CD4-positive, alpha-beta T cell treated with Interleukin-4 for 1 hour (primary cell): ENCODE data around the gene HMGN3.

Source experiments
- DNase-seq, 2 donors: peaks; one replicate each; pipeline ENCODE4 v3.0.0-alpha.2; 2020 to 2022

The HMGN3 gene

DNA sequence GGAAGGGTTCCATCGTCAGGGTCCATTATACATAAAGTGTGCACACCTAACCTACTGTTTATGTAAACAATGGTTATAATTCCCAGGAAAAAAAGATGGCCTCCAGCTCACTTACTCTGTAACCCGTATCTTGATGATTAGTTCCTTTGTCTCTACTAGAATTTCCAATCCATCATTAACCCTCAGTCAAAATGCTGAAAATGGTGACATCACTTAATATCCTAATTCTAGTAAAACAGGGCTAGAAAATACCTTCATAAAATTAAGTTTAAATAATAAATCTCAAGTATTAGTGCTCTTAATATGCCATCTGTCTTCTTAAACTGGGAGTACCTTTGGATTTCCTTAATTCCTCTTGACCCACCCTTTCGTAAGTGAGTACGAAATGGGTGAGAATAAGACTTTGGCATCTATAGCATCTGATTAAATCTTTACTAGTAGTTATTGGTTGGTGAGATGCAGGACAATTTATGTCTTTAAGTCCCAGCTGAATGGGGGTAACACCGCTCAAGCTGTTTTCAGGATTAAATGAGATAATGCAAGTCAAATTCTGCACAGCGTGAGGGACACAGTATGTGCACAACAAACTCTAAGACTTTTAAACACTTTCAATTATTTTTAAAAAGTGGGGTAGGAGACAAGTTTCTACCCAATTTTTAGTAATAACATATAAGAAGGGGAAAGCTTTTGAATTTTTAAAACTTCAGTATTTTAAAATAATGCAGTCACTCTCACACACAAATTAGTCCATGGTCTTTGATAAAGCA is 1.6 kb downstream of the HMGN3 start:
- DNase-seq: no peak

DNA sequence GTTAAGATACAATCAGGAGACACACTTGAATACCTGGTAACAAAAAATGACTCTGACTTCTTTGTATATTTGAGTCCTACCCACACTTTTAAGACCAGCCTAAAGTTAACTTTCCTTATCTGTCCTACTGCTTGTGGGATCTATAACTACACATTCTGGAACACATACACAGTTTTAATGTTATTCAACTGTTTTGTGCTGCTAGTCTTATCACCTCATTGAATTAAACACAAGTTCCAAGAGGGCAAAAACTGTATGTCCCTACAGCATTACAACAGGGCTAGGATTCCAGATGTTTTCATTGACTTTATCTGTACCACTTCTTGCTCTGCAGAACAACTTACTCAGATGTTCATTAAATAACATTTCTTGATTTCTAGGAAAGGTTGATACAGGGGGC is 2.8 kb downstream of the HMGN3 start:
- no peak for DNase-seq

DNA sequence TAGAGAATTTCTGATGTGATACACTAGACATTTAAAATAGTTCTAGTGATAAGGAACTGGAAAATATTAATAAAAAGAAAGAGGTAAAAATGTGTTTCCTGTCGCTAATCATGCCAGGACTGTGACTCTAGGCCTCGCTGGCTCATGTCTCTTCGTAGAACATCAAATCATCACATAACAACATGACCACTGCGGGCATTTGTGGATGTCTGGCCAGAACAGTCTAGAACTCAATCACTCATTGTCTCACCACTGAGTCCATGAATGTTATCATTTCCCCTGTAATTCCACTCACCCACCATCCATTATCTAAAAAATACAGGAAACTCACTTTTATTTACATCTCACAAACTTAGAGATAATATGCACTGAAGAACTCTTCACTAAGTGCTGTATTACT is 3.4 kb downstream of the HMGN3 start:
- no peak for DNase-seq

DNA sequence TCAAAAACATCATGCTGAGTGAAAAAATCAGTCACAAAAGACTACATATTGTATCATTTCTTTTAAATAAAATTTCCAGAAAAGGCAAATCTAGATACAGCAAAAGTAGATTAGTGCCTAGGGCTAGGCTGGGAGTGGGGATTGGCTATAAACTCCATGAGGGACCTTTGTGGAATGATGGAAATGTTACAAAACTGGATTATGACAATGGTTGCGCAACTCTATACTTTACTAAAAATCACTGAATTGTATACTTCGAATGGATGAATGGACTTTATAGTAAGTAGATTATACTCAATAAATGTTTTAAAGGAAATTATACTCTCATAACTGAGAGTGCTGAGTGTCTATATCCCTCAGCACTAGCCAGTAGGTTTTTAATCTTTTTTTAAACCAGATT is 4.3 kb downstream of the HMGN3 start:
- DNase-seq: no peak

DNA sequence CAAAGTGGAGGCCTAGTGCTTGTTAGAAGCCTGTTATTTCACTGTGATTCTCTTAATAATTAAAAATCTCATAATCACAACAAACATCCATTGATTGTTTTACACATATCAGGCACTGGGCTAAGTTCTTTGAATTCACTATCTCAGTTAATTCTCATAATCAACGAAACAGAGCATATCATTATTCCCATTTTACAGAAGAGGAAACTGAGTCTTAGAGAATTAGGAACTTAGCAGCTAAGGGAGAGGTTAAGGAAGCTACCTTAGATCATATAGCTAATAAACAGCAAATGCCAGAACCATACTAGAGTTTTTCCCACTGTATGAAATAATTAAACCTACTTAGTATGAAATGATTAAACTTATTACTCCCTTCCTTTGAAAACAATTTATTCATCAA is 7.0 kb downstream of the HMGN3 start:
- DNase-seq: no peak

DNA sequence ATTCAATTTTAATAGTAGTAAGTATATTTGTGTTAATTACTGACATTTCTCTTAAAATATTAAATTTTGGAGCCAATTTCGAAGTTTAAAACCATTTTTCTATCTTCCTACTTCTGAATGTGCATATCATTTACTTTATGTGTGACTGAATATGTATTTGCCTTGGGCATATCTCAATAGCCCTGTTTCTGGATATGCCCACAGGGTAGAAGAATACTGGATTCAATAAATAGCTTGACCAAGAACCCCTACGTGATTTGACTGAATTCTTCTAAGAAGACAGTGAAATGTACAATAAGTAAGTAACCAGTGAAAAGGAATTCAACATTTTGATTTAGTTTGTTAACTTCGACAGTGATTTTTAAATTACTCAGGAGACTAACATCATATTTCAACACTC is 7.8 kb downstream of the HMGN3 start:
- no peak for DNase-seq

DNA sequence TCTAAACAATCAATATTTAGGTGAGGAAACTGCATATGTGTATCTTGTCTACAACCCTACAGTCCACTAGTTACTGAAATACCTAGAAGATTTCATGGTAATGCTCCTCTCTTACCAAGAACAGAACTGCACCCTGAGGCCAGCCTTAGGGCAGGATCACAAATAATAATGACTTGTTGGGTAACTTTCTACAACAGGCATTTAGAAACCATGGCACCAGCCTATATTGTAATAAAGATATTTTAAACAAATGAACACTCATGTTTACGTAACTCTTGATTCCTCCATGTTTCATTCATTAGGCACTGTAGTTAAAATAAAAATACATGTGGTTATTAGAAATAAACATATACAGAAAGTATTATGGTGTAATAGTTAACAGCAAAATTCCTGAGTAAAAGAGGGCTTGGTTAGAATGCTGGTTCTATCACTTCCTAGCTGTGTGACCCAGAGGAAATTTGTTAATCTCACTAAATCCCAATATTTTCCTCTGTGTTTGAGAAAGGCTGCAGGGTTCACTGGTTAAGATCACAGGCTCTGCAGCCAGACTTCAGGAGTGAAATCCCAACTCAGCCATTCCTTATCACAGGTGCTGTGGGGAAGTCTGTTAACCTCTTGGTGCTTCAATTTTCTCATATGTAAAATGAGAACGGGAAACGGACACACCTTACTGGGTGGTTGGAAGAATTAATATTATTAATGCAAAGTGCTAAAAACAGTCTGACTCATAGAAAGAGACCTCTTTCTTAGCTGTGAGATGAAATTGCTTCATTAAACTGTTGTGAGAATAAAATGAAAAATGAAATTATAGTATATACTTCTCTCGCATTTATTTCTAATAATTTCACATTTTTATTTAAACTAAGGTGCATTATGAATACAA is 8.5 kb downstream of the HMGN3 start:
- no peak for DNase-seq

DNA sequence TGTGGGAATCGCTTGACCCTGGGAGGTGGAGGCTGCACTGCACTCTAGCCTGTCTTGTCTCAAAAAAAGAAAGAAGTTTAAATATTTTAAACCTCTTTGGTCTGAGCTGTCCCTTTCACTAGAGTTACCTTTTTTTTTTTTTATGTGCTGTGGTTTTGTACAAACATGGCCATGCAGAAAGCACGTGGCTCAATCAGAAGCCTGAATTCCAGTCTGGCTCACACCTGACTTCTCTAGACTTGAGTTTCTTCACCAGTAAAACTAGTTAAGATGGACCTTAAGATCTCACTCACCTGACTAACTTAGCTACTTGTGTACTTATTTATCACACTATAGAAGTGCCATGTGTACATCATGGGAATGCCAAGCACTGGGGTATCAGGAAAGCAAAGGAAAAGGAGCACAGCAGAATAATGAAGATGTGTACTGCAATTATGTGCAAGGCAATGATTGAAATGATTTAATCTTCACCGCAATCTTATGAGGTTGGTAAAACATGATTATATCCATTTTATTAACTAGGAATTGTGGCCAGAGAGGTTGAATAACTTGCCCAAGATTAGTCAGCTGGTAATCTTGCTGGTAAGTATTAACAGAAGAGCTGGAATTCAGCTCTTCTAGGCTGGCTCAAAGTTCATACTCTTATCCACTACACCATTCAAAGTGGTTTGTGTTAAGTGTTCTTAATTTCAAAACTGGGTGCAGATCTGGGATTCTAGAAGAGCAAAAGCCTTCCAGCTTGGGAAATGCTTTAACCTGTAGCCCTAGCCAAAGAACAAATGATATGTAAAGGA is 10.7 kb downstream of the HMGN3 start:
- DNase-seq: no peak

DNA sequence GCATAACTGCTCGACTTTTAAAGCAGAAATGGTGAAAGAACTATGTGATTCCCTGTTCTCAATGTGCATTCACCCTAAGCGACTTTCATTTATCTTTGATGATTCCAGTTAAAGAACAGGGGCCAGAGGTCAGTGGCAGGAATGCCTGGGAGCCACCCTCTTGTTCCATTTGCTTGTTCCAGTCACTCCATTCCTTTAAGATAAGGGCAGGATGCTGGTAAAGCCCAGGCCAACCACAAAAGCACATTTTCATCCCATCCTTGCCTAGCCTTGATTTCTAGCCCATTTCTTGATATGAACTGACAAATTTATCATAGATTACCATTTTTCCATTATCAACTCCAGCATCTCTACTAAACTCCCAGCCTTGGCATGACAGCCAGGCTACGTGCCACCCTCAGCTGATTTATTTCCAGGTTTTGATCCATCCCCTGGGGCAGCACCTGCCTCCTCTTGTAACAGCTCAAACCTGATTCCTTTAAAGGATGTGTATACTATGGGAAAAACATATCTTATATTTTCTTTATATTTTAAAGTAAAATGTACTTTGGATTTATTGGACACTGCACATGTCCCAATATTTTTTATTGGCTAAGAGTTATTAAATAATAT is 19.2 kb downstream of the HMGN3 start:
- no peak for DNase-seq

DNA sequence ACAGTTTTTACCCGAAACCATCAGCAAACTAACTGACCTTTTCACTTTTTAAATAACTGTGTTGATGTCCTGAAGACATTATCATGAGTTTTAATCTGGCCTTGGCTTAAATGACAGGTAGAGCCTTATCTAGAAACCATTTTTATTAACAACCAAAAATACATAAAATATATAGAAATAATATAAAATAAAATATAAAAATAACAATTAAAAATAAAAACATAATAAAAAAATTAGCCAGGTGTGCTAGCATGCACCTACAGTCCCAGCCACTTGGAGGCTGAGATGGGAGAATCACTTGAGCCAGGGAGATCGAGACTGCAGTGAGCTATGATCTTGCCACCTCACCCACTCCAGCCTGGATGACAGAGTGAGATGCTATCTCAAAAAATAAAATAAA is 21.6 kb downstream of the HMGN3 start:
- DNase-seq: no peak

DNA sequence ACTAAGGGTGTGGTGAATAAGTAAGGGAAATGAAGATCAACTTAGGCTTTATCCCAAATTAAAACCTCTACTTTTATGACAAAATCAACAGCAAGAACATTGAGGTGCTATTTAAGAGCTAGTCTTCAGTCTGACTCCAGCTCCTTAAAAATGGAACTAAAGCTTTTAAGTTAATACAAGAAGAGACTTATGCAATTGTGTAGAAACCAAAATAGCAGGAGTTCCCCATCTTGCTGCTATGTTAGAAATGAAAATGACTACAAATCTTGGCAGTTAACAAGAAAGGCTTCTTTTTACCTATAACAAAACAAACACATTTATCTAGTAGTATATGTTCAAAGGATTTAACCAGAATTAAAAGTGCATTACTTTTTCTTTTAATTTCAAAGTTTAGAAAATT is 25.7 kb downstream of the HMGN3 start:
- DNase-seq: no peak

DNA sequence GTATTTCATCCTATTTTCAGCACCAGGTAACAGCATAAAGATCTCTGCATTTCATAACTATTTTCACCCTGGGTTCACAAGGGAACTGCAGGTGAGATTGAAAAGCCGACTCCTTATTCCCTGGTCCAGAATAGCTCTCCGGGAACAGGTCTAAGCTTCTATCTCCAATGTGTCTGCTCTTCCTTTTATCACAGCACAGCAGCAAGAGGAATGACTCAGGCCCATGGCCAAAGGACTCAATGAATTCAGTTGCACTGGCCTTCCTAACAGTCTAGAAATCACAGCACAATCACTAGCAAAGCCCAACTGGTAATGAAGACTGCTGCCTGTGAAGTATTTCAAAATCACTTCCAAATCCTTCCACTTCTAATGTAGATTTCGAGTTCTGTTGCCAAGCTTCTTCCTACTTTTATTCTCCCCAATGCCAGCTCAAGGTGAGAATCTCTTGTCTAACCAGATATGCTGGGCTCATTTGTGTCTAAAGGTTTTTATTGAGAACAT is 30.7 kb downstream of the HMGN3 start:
- no peak for DNase-seq

DNA sequence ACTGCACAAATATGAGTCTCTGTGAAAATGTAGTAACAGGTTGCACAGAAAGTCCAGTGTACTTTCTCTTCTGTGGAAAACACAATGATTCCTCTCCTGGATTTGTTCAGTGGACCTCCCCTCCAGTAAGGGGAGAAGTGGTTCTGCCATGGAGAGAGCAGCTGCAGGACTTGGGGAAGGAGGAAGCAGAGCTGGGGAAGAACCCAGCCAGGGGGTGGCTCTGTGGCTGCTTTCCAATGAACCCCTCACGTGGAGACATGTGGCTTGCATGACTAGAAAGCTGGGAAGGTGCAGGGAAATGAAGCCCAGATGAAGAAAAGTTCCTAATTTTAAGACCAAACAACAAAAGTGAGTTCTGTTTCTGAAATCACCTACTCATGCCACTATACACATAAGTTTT is 31.9 kb downstream of the HMGN3 start:
- no peak for DNase-seq

DNA sequence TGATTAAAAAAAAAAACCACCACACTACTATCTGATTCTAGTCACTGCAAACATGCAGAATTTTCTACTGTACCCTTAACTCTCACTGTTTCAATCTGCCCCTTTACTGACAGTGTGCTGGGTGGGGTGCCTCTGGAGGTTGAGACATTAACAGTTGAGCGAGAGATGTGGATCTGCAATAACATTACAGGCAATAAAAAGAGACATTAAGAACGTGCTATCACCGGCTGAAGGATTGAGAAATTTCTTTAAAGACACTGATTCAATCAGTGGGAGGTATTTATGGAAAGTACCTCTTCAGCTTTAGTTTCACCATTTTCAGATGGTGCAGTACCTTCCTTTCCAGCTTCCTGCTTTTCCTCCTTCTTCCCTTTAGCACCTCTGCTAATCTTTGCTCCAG is 32.5 kb downstream of the HMGN3 start:
- no peak for DNase-seq

DNA sequence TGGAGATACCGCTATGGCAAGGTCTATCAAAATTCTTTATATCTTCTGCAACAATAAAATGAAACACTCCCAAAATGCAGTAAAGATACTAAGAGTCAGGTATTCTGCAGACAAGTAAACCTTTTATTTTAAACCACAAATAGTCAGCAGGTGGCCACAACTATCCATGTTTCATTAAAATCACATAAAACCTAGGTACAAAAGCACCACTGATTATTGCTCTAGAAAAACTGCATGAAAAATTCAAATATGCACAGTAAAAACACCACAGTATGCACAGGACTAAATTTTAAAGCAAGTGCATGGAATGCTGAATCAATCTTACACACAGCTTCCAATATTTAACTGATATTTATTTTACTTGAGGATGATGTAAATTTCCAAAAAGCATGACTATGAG is 33.3 kb downstream of the HMGN3 start:
- DNase-seq: no peak

DNA sequence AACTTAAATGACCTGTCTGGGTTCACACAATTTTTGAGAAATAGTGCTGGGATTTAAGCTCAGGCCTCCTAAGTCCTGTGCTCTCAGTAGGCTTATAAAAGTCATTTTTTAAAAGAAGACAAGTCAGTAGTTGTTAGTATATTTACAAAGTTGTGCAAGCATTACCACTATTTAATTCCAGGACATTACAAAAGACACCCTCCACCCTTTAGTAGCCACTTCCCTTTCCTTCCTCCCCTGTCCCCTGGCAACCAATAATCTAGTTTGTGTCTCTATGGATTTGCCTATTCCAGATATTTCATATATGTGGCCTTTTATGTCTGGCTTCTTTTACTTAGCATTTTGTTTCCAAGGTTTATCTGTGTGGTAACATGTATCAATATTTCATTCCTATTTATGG is 37.6 kb downstream of the HMGN3 start:
- DNase-seq: no peak

DNA sequence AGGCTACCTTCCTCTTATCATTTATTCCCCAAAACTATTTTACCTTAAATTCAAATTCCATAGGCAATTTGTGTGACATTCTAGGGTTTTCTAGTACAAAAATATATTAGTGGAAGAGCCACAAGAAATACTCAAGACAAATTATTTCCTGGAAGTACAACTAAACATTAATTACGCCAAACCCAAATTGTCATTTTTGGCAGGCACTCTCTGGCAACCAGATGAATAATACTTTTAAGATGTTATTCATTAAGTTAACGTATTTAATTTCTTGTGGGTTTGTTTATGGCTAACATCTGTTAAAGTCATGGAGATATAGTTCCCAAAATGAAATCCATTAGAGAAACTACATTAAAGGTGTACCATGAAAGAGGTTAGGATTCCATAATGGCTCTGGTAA is 40.5 kb downstream of the HMGN3 start:
- no peak for DNase-seq

DNA sequence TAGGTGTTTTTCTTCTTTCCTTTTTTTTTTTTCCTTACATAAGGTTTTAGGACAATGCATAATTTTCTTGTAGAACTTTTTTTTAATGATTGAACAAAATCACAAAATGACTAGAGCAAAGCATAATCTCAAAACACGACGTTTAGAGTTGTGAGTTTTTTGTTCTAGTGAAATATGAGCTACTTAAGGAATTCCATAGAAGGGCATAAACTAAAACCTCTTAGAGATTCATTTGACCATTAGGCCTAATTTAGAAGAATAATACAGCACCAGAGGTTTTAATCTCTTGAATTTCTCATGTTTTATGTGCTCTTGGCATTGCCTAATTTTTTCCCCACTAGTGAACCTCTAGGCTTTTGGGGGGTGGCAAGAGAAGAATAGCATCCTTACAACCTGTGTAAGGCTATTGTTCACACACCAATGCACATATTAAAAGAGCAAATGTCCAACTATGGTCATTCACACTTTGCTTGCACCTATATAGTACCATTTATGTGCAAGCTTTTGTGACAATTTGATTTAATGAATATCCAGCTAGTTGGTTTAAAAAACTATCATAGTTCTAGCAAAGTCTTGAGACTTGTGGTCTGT is 44.6 kb downstream of the HMGN3 start:
- no peak for DNase-seq

DNA sequence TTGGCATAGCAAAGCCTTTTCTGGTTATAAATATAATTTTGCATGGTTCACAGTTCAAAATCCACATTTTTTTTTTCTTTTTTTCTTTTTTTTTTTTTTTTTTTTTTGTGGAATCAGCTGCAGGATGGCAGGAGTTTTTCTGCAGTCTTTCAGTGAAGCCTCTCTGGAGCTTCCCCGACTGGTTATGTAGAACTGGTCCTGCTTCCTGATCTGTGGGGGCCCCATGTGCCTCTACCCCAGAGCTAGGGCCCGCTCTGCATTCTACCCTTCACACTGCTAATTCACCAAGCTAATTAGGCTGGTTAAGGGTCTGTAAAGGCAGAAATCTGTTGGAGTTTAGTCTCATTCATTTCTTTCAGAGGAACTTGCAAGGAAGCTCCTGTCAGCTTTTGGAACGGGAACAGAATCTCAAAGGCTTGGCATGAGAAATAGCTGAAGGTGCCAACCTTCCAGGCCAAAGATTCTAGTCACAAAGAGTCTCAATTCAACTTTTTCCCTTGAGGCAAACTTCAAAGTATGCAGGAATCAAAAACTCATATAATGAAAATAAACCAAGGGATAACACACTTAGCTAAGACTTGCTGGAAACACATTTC is 45.5 kb downstream of the HMGN3 start:
- DNase-seq: no peak

DNA sequence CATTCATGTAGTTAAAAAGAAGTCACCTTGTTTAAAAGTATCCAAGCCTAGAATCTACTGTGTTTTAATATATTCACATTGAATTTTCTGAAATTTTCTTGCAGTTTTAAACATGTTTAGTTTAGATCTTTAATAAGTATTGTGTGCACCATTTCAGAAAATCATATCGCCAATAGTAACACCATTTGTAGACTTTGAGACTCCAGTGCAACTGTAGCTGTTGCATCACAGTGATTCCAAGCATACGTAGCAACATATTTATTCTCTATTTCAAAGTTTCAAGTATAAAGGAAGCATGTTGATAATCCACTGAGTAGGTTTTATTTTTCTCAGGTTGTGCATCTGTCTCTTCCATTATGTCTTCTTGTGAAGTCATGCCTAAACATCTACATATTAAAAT is 46.4 kb downstream of the HMGN3 start:
- DNase-seq: no peak

DNA sequence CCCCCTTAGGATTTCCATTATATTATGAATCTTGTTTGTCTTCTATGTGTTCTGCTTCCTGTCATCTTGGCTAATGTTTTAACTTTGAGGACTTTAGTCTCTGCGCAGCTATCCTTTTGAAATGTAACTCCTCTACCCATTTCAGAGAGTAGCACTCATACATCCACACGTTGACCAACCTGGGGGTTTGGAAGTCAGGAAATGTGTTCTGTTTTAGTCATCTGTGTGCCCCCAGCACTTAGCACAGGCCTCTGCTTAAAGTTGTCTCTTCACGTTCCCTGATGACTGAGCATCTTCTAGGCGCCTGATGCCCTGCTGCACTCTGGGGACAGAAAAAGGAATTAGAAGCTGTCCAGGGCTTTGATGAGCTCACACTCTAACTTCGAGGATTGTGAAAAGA is 47.9 kb downstream of the HMGN3 start:
- DNase-seq: no peak

DNA sequence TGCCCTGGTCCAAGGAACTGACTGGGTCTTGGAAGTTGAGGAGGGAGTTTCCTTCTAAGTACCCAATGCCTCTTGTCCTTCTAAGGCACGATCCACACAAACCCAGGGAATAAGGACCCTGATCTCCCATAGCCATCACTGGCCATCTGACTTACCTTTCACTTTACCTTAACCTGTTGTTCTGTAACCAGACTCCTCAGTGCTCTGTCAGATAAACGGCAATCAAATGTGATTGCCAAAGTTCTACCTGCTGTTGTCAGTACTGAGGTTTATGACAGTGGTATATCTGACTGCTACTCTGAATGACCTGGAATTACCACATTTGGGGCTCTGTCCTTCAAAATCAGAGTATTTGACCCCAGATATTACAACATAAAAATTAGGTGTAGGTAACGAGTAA is 49.8 kb downstream of the HMGN3 start:
- DNase-seq: no peak
